Ramos (cell line): ENCODE data around the gene CEL.
"Not testable (repeated sequence)": the region's sequence is repeated elsewhere in the genome, so short reads cannot be mapped to it uniquely, and the experiment has no call there.

Experiments
- in situ Hi-C: fragments of 300-500 bp; cut with MboI; formaldehyde crosslinking; loops from one replicate; pipeline ENCODE4 v1.14.3; 2022; ENCODE audit warnings: low sequenced_read_pairs; ENCODE audit not compliant: unreplicated experiment

The CEL gene

GRCh38 chr9:133046196-133046899 lies 15.4 kb upstream of the CEL start:
- in situ Hi-C loops, result no loop called here

GRCh38 chr9:133046900-133047295 lies 14.9 kb upstream of the CEL start:
- in situ Hi-C loops, result no loop called here

GRCh38 chr9:133048595-133048994 lies 13.2 kb upstream of the CEL start:
- in situ Hi-C loops, result no loop called here

DNA sequence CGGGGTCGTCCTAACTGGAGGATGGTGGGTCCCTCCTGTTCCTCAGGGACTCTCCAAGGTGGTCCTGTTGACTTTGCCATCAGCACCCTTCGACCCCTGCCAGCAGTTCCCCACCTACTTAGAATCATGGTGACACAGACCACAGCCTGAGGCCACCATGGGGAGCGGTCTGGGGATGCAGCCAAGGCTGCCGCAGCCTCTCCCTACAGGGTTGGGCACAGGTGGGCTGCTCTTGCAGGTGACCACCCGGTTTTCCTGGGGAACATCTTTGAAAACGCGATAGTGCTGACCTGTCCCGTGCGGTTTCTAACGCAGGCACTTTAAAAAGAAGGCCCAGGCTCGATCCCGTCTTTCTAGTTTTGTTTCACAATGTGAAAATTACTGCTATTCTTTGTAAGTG lies 12.7 kb upstream of the CEL start:
- in situ Hi-C loops, result no loop called here

DNA sequence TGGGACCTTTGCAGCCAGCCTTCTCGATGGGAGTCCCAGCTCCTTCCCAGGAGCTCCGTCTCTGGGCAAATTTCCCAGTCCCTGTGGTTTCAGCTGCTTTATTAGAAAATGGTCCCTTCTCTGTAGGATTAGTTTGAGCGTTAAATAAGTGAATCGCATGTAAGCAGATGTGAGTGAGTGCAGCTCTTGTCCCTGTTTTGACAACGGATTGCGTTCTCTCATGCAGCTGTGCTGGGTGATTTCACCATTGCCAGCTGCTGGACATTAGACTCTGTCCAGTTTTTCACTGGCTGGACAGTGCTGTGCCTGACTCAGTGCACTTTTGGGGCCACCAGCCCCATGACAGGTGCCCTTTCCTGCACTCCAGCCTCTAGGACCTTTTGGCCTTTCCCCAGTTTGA lies 11.6 kb upstream of the CEL start:
- in situ Hi-C loops, result no loop called here

- in situ Hi-C loops, result no loop called here
Measured at GRCh38 chr9:133050781-133051180, 11.0 kb upstream of the CEL start.

GRCh38 chr9:133051281-133051900 lies 10.4 kb upstream of the CEL start:
- in situ Hi-C loops, result no loop called here

DNA sequence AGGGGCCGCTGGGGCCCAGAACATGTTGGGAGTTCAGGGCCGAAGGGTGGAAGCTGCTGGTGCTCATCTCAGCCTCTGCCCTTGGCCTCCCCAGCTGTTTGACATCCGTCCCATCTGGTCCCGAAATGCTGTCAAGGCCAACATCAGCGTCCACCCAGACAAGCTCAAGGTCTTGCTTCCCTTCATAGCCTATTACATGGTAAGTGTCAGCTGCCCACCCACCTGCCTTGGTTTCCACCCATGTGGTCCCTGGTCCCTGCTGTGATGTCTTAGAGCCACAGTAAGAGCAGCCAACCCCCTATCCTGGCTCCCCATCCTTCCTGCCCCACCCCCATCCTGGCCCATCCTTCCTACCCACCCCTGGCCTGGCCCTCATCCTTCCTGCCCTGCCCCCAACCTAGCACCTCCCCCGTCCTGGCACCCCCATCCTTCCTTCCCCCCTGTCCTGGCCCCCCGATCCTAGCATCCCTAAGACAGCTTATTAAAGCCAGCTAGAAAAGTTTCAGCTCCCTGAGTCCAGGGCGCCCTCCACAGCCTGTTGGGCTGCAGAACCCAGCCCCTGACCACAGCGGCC lies 9.7 kb upstream of the CEL start:
- in situ Hi-C loops, result no loop called here

GRCh38 chr9:133054194-133054890 lies 7.4 kb upstream of the CEL start:
- in situ Hi-C loops, result no loop called here

DNA sequence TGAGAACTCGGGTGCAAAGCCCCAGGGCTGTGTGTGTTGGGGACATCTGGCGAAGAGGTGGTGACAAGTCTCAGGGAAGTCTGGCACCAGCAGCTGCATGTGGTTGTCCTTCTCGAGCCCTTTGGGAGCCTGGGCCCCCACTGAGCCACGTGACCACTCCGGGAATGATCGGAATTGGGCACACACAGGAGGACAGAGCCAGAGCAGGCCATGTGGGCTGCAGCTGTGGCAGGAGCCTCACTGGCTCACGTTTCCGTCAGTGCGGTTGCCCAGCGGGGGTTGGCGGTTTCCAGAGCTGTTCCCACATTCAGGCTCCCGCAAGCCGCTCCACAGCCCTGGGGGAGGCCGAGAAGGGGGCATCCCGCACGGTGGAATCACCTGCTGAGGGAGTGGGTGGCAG lies 6.8 kb upstream of the CEL start:
- in situ Hi-C loops, result no loop called here

- in situ Hi-C loops, result no loop called here
Measured at GRCh38 chr9:133055788-133056420, 5.9 kb upstream of the CEL start.

DNA sequence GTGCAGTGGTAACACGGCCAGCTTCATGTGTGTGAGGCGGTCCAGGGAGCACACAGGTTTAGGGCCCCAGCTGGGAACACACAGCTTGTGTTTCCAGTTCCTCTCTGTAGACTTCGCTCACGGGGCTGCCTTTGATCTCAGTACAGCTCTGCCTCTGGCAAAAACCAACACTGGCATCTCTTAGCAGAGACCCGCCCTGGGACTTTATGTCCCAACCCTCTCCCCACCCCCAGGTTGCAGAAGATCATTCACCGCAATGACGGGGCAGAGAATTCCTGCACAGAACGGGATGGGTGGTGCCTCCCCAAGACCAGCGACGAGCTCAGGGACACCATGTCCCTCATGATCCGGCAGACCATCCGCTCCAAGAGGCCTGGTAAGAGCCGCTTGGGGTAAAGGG lies 5.2 kb upstream of the CEL start:
- in situ Hi-C loops, result no loop called here

- in situ Hi-C loops, result no loop called here
Measured at GRCh38 chr9:133057006-133057405, 4.8 kb upstream of the CEL start.

- in situ Hi-C loops, result no loop called here
Measured at GRCh38 chr9:133057553-133057952, 4.2 kb upstream of the CEL start.

GRCh38 chr9:133058071-133058470 lies 3.7 kb upstream of the CEL start:
- in situ Hi-C loops, result no loop called here

DNA sequence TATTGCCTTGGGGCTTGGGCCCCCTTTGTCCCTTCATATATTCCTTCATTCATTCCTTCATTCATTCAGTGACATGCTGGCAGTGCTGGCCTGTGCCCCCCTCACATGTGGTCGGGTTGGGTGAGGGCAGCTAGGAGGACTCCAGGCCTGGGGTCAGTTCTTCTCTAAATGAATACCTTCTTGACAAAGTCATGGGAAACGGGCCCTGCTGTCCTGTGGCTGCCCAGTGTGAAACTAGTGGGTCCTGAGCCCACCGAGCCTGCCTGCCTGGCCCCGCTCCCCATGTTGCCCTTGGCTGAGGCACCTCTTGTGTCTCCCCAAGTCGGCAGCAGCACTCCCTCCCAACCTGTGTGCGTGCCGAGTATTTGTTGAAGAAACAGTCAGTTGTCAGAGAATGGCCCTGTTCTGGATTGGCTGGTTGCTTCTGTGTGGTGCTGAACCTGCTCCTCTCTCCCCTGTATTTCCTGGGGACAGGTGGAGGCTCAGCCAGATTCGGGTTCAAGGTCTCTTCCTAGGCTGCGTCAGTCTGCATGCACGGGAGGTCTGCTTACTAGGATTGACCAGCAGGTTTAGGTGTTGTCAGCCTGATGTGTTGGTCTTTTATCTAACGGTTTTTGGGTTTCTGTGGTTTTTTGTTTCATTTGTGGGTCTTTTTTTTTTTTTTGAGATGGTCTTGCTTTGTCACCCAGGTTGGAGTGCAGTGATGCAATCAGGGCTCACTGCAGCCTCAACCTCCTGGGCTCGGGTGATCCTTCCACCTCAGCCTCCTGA lies 3.0 kb upstream of the CEL start:
- in situ Hi-C loops, result no loop called here

DNA sequence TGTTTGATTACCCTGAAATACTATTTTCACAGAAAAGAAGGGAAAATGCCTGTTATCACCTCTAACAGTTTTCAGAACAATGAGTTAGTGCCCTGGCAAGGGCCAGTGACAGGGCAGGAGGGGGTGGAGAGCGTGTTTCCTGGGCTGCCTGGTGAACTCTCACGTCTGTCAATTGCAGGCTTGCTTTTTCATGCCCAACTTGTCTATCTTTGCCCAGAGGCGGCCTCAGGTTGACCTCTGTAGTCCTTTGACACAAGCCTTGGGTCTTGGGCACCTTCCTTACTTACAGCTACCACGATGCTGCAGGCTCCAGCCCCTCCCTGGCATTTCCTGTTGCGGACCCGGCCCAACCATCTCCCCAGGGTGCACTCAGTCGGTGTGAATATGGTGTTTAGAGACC lies 2.2 kb upstream of the CEL start:
- in situ Hi-C loops, result no loop called here

- in situ Hi-C loops, result no loop called here
Measured at GRCh38 chr9:133060417-133060841, 1.4 kb upstream of the CEL start.

- in situ Hi-C loops, result not testable (repeated sequence)
Measured at GRCh38 chr9:133061019-133061763, 590 bp upstream of the CEL start.
